Keratinocyte (primary cell): Measurements from ENCODE around the gene JAKMIP1. TPM values are rescaled to one million over a fixed set of nuclear protein-coding genes. Genes with fewer than 3 reads are reported as not detected.

Experiments
- DNase-seq: peaks from one replicate; pipeline ENCODE4 v3.0.0-alpha.2; 2011; ENCODE audit warnings: low read depth, missing footprints, low spot score
- FAIRE-seq: peaks from 2 replicates; lab custom pipeline; 2011; peaks lifted over from hg19 to GRCh38; lab: Jason Lieb, UNC
- H2AFZ ChIP-seq: 2 replicates; pipeline ENCODE4 v1.6.0; 2012; ENCODE audit warnings: low read length, control low read depth, inconsistent platforms; ENCODE audit not compliant: control insufficient read depth
- H3K27ac ChIP-seq: 2 replicates; pipeline ENCODE4 v1.5.1; 2011; ENCODE audit warnings: low read length; ENCODE audit not compliant: control insufficient read depth, insufficient read depth
- H3K27me3 ChIP-seq: 3 replicates; pipeline ENCODE4 v1.6.0; 2011; ENCODE audit warnings: low read length; ENCODE audit not compliant: control insufficient read depth, insufficient read depth; ENCODE audit errors: extremely low read depth
- H3K36me3 ChIP-seq, 2 experiments: 2 replicates in 1 of 2; 3 replicates in 1 of 2; pipeline ENCODE4 v1.5.1; 2011; ENCODE audit warnings: low read length in 2 of 2, mild to moderate bottlenecking in 1 of 2; ENCODE audit not compliant: control insufficient read depth in 2 of 2, insufficient read depth in 2 of 2; ENCODE audit errors: extremely low read depth in 1 of 2
- H3K4me1 ChIP-seq: 3 replicates; pipeline ENCODE4 v1.5.1; 2011; ENCODE audit warnings: low read length; ENCODE audit not compliant: control insufficient read depth, insufficient read depth; ENCODE audit errors: extremely low read depth
- H3K4me2 ChIP-seq: 3 replicates; pipeline ENCODE4 v1.6.0; 2011; ENCODE audit warnings: low read depth, low read length; ENCODE audit not compliant: control insufficient read depth, insufficient read depth; ENCODE audit errors: extremely low read depth
- H3K4me3 ChIP-seq, 3 experiments: fragments of 200-600 bp in 1 of 3; sonication (generic) in 1 of 3; 2 replicates in 2 of 3; 3 replicates in 1 of 3; pipeline ENCODE4 v1.5.1; 2011 to 2016; ENCODE audit warnings: low read length in 3 of 3, mild to moderate bottlenecking in 3 of 3, control low read depth in 2 of 3, inconsistent platforms in 1 of 3, low read depth in 1 of 3, mixed read lengths in 1 of 3, mixed run types in 1 of 3, moderate library complexity in 1 of 3; ENCODE audit not compliant: control insufficient read depth in 2 of 3, insufficient read depth in 2 of 3; ENCODE audit errors: extremely low read depth in 1 of 3
- H3K79me2 ChIP-seq: 2 replicates; pipeline ENCODE4 v1.6.0; 2012; ENCODE audit warnings: low read length; ENCODE audit not compliant: control insufficient read depth, insufficient read depth
- H3K9ac ChIP-seq: 3 replicates; pipeline ENCODE4 v1.6.0; 2011; ENCODE audit warnings: low read length; ENCODE audit not compliant: control insufficient read depth, insufficient read depth; ENCODE audit errors: extremely low read depth
- H3K9me1 ChIP-seq: 3 replicates; pipeline ENCODE4 v1.6.0; 2011; ENCODE audit warnings: low read length; ENCODE audit not compliant: control insufficient read depth, insufficient read depth; ENCODE audit errors: extremely low read depth
- H3K9me3 ChIP-seq: 2 replicates; pipeline ENCODE4 v1.5.1; 2012; ENCODE audit warnings: low read depth, low read length; ENCODE audit not compliant: control insufficient read depth
- H4K20me1 ChIP-seq: 3 replicates; pipeline ENCODE4 v1.6.0; 2011; ENCODE audit warnings: low read length; ENCODE audit not compliant: control insufficient read depth, insufficient read depth; ENCODE audit errors: extremely low read depth
- CTCF ChIP-seq, 3 experiments: IDR thresholded peaks in 1 of 3; conservative IDR thresholded peaks in 1 of 3; optimal IDR thresholded peaks in 1 of 3; 2 replicates in 2 of 3; 3 replicates in 1 of 3; pipeline versions ENCODE3 to v1.5.1; 2011; ENCODE audit warnings: low read length in 3 of 3, mild to moderate bottlenecking in 3 of 3, moderate library complexity in 2 of 3, control low read depth in 1 of 3, inconsistent platforms in 1 of 3; ENCODE audit not compliant: insufficient read depth in 2 of 3; ENCODE audit errors: extremely low read depth in 1 of 3
- EZH2 ChIP-seq: IDR thresholded peaks from one replicate; pipeline ENCODE4 v1.6.1; 2012; ENCODE audit warnings: inconsistent platforms, mild to moderate bottlenecking, low read length, moderate library complexity
- dilution Hi-C: fragments of 300-500 bp; cut with MboI; formaldehyde crosslinking; loops from one replicate; pipeline ENCODE4 v1.7.0; 2020; ENCODE audit warnings: low sequenced_read_pairs; ENCODE audit not compliant: extremely low pct_ligation_motif_present
- polyA plus RNA-seq, 5 experiments: library from polyadenylated mRNA; depleted of rRNA in 3 of 5; stranded (reverse) in 3 of 5; stranded (forward) in 1 of 5; unstranded in 1 of 5; fragments of >200 nt; gene quantifications; 1 replicate in 1 of 5; 2 replicates in 3 of 5; 3 replicates in 1 of 5; pipeline versions ENCODE4 v1.2.1 to v1.2.3, GENCODE V29; 2011 to 2012; ENCODE audit warnings: missing spikeins in 2 of 5, low read depth in 1 of 5, low replicate concordance in 1 of 5

JAKMIP1 gene
- polyA plus RNA-seq, 1 donor (not counting 4 experiments of a cell fraction or from before 2014, with no cell fraction given), result not detected

- Histone ChIP-seq H3K9me3 (no peaks in the 10 kb centered on the region), H3K79me2 (no peaks in the 10 kb centered on the region), H3K27ac (no peak overlapping the region), H3K4me3 (no peak overlapping the region), H3K4me2 (no peak overlapping the region), H3K27me3 (peaks cover 23% of the 10 kb centered on the region), H3K9ac (no peak overlapping the region), H3K9me1 (no peaks in the 10 kb centered on the region), H3K36me3 (no peaks in the 10 kb centered on the region), H2AFZ (no peak overlapping the region), H4K20me1 (no peaks in the 10 kb centered on the region), H3K4me1 (no peaks in the 10 kb centered on the region)
- dilution Hi-C loops, result no loop called here
- DNase-seq (no peak), FAIRE-seq (no peak)
- TF ChIP-seq CTCF (optimal IDR thresholded peaks at IDR 0.05 in 1 of 3, IDR thresholded peaks at IDR 0.05 in 1 of 3, conservative IDR thresholded peaks at IDR 0.05 in 1 of 3; ENCODE audit: extremely low read depth in 1 of 3, insufficient read depth in 2 of 3, low read length in 3 of 3) (no peak), EZH2 (no peak)
These were observed 92.5 kb downstream of the JAKMIP1 start for GRCh38 chr4:6107886-6108285.

- no peak overlapping the region for H3K9ac ChIP-seq
- no peaks in the 10 kb centered on the region for H3K4me1 ChIP-seq
- FAIRE-seq (no peak), DNase-seq (no peak)
- H3K4me3 ChIP-seq, result no peak overlapping the region
- no peak overlapping the region for H3K4me2 ChIP-seq
- TF ChIP-seq CTCF (optimal IDR thresholded peaks at IDR 0.05 in 1 of 3, IDR thresholded peaks at IDR 0.05 in 1 of 3, conservative IDR thresholded peaks at IDR 0.05 in 1 of 3; ENCODE audit: extremely low read depth in 1 of 3, insufficient read depth in 2 of 3, low read length in 3 of 3) (no peak), EZH2 (no peak)
- H3K27me3 ChIP-seq, result peaks cover 23% of the 10 kb centered on the region
- H3K79me2 ChIP-seq, result no peaks in the 10 kb centered on the region
- dilution Hi-C loops, result no loop called here
- H4K20me1 ChIP-seq, result no peaks in the 10 kb centered on the region
- H3K9me3 ChIP-seq, result no peaks in the 10 kb centered on the region
- no peak overlapping the region for H3K27ac ChIP-seq
- no peaks in the 10 kb centered on the region for H3K36me3 ChIP-seq
- no peak overlapping the region for H2AFZ ChIP-seq
- no peaks in the 10 kb centered on the region for H3K9me1 ChIP-seq
These were observed 93.1 kb downstream of the JAKMIP1 start for GRCh38 chr4:6107114-6107791.
